ENCODE data around the gene NFIB. TPM values are rescaled to one million over a fixed set of nuclear protein-coding genes. Genes with fewer than 3 reads are reported as not detected.

The NFIB gene
- total RNA-seq, 2 donors from 2014 or later: 74.4 to 80.1 TPM

DNA sequence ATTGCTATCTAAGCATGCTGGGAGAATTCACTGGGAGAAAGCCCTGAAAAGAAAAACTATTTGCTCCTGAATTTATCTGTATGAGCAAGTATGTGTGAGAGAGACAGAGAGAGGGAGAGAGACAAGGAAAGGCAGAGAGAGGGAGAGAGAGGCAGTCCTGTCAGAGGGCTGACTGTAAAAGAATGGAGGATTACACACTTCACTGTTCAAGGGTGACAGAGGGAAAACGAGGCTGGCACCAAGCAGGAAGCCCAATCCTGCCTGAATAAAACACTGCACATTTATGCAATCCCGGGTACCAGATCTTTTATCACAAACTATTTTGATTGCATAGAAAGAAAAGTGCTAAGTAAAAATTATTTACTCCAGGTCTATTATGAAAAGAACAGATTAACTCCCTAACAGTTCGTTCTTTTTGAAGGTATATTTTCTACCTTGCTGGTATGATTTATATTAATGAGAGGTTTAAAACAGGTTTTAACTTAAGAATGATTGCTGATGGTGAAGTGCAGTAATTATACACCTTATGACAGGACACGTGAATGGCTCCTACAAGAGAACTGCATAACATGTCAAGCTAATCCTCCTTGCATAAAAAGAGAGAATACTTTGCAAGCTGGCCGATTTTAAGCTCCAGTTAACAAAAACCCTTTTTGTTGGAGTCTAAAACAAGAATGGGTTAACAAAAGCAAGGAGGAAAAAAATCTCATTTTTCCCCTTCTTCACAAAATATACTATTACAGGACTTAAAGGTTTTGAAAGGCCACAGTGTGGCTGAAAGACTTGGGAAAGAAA, 82.5 kb downstream of the NFIB start:
- Histone ChIP-seq H3K4me3 (no peak overlapping the region), H3K27me3 (no peaks in the 10 kb centered on the region), H3K27ac (no peak overlapping the region), H3K9me3 (no peaks in the 10 kb centered on the region), H3K4me1 (peaks cover 0 to 35% of the 10 kb centered on the region in 2 donors), H3K36me3 (no peaks in the 10 kb centered on the region)
- no peak for DNase-seq (ENCODE audit: low spot score)
- TF ChIP-seq, protein P1, sequence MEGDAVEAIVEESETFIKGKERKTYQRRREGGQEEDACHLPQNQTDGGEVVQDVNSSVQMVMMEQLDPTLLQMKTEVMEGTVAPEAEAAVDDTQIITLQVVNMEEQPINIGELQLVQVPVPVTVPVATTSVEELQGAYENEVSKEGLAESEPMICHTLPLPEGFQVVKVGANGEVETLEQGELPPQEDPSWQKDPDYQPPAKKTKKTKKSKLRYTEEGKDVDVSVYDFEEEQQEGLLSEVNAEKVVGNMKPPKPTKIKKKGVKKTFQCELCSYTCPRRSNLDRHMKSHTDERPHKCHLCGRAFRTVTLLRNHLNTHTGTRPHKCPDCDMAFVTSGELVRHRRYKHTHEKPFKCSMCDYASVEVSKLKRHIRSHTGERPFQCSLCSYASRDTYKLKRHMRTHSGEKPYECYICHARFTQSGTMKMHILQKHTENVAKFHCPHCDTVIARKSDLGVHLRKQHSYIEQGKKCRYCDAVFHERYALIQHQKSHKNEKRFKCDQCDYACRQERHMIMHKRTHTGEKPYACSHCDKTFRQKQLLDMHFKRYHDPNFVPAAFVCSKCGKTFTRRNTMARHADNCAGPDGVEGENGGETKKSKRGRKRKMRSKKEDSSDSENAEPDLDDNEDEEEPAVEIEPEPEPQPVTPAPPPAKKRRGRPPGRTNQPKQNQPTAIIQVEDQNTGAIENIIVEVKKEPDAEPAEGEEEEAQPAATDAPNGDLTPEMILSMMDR (IDR thresholded peaks at IDR 0.05): no peak

DNA sequence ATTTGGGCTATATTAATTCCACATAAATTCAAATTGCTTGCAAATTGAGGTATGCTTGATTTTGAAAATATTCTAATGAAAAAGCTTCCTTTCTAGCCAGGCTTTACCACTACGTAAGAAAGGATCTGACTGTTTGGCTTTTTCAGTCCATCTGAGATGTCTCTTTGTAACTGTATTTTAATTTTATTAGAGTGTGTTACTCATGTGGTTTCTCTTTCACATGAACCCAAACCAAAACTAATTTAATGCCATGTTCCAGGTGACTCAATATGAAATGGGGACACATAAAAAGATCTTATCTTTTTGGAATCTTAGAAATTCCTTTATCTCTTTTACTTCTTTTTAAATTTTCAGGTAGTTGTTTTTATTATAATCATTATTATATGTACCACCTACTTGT, 85.3 kb downstream of the NFIB start:
- no peaks in the 10 kb centered on the region for H3K36me3 ChIP-seq
- DNase-seq (ENCODE audit: low spot score): no peak
- H3K27me3 ChIP-seq: no peaks in the 10 kb centered on the region
- H3K27ac ChIP-seq: no peak overlapping the region
- peaks cover 0 to 18% of the 10 kb centered on the region in 2 donors for H3K4me1 ChIP-seq
- H3K9me3 ChIP-seq: no peaks in the 10 kb centered on the region
- TF ChIP-seq, protein P1 (IDR thresholded peaks at IDR 0.05): no peak
- no peak overlapping the region for H3K4me3 ChIP-seq

DNA sequence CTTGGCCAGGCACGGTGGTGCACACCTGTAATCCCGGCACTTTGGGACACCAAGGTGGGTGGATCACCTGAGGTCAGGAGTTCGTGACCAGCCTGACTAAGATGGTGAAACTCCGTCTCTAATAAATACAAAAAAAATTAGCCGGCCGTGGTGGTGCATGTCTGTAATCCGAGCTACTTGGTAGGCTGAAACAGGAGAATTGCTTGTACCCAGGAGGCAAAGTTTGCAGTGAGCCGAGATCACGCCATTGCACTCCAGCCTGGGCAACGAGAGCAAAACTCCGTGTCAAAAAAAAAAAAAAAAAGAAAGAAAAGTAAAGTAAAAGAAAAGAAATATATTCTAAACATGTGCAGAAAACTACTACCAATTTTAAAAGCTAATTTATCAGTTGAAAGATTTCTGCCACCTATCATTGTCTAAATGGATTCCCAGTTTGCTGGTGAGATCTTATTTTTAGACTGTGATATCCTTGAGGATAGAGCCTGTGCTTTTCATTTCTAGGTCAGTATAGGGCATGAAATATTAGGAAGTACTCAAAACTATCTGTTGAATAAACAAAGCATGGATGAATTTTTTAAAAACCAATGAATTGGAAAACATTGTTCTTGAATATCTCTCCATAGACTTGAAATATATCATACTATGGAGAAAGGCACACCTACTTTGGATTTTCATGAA, 86.9 kb downstream of the NFIB start:
- Histone ChIP-seq H3K9me3 (no peaks in the 10 kb centered on the region), H3K4me1 (peaks cover 0 to 31% of the 10 kb centered on the region in 2 donors), H3K4me3 (no peak overlapping the region), H3K27me3 (no peaks in the 10 kb centered on the region), H3K36me3 (no peaks in the 10 kb centered on the region), H3K27ac (peak overlapping the region in 1 of 2 donors; percentile 17)
- no peak for DNase-seq (ENCODE audit: low spot score)
- TF ChIP-seq, protein P1 (IDR thresholded peaks at IDR 0.05): no peak

DNA sequence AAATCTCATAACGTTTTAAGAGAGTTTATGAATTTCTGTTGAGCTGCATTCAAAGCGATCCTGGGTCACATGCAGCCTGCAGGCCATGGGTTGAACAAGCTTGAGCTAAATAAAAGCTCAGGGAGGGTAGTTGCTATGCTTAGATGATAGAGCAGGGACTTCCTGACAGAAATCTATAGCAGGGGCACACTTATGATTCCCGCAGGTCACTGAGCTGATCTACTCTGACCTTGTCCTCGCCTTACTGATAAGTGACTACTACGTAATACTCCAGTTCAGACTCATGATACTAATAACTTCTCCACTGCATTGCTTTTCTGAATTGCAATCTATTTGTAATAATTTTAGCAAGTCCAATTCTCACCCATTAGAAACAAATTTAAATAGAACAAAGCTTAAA, 90.9 kb downstream of the NFIB start:
- DNase-seq (ENCODE audit: low spot score): no peak
- peak overlapping the region in 1 of 2 donors; percentile 13 for H3K27ac ChIP-seq
- H3K9me3 ChIP-seq: no peaks in the 10 kb centered on the region
- no peaks in the 10 kb centered on the region for H3K27me3 ChIP-seq
- H3K36me3 ChIP-seq: no peaks in the 10 kb centered on the region
- peaks cover 0 to 55% of the 10 kb centered on the region in 2 donors for H3K4me1 ChIP-seq
- TF ChIP-seq, protein P1 (IDR thresholded peaks at IDR 0.05): no peak
- no peak overlapping the region for H3K4me3 ChIP-seq

DNA sequence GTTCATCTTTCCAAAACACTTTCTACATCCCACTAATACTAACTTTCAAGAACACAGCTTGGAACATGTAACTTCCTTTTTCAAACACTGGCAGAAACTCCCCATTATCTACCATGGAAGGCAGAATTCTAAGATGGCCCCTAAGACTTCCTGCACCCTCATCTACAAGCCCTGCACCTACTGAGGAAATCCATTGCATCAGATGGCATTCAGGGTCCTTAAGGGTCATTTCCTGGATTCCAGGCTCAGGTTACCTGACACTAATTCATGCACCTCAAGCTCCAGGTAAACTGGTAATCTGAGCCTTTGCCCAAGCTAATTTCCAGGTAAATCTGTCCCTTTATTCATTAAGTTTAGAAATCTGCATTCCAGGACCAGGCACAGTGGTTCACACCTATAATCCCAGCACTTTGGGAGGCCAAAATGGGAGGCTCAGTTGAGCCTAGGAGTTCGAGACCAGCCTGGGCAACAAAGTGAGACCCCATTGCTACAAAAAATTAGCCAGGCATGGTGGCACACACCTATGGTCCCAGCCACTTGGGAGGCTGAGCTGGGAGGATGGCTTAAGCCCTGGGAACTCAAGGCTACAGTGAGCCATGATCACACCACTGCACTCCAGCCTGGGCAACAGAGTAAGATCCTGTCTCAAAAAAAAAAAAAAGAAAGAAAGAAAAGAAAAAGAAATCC, 91.6 kb downstream of the NFIB start:
- no peak overlapping the region for H3K4me3 ChIP-seq
- H3K9me3 ChIP-seq: no peaks in the 10 kb centered on the region
- no peaks in the 10 kb centered on the region for H3K27me3 ChIP-seq
- TF ChIP-seq, protein P1 (IDR thresholded peaks at IDR 0.05): no peak
- peak overlapping the region in 1 of 2 donors; percentile 61 for H3K27ac ChIP-seq
- DNase-seq (ENCODE audit: low spot score): no peak
- H3K36me3 ChIP-seq: no peaks in the 10 kb centered on the region
- peaks cover 0 to 58% of the 10 kb centered on the region in 2 donors for H3K4me1 ChIP-seq
